GM12874 (cell line): ENCODE results near the gene TIMM10.

Source experiments
- TF ChIP-seq, protein P1 (sequence below): IDR thresholded peaks from 2 replicates; pipeline ENCODE4 v1.5.1; 2011; ENCODE audit warnings: low read depth, mild to moderate bottlenecking, control low read depth, low read length, moderate library complexity; ENCODE audit not compliant: insufficient read depth

TIMM10 gene

DNA sequence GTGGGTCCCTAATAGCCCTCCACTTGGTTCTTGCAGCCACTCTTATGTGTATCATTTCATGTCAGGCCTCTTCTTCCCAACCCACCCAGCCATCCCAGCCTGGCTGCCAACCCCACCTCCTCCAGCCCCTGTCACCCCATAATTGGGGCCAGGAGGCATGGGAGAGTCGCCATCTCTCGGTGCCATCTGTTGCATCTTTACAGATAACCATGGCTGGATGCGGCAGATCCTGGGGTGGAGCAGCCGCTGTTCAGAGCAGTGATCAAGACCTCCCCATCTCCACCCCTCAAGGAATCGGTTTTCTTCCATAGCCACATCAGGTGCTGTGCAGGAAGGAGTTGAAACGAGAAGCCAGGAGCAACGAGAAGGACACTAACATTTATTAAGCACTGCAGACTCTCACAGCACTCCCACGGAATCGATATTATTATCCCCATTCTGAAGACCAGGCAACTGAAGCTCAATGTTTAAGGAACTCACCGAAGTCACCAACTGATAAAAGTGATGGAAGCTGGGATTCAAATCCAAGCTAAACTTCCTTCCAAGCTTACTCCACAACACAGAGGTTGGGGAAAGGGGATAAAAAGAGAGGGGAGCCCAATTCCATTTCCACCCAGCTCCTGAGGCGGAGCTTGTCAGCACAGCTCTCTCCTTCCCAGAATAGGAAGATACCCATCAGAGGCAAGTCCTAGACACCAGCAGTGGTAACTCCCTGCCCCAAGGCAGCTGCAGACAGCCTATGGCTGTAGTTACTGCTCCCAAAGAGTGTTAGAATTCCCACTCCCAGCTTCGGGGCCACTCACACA, 17.7 kb downstream of the TIMM10 start:
- TF ChIP-seq, protein P1, sequence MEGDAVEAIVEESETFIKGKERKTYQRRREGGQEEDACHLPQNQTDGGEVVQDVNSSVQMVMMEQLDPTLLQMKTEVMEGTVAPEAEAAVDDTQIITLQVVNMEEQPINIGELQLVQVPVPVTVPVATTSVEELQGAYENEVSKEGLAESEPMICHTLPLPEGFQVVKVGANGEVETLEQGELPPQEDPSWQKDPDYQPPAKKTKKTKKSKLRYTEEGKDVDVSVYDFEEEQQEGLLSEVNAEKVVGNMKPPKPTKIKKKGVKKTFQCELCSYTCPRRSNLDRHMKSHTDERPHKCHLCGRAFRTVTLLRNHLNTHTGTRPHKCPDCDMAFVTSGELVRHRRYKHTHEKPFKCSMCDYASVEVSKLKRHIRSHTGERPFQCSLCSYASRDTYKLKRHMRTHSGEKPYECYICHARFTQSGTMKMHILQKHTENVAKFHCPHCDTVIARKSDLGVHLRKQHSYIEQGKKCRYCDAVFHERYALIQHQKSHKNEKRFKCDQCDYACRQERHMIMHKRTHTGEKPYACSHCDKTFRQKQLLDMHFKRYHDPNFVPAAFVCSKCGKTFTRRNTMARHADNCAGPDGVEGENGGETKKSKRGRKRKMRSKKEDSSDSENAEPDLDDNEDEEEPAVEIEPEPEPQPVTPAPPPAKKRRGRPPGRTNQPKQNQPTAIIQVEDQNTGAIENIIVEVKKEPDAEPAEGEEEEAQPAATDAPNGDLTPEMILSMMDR, result no peak

DNA sequence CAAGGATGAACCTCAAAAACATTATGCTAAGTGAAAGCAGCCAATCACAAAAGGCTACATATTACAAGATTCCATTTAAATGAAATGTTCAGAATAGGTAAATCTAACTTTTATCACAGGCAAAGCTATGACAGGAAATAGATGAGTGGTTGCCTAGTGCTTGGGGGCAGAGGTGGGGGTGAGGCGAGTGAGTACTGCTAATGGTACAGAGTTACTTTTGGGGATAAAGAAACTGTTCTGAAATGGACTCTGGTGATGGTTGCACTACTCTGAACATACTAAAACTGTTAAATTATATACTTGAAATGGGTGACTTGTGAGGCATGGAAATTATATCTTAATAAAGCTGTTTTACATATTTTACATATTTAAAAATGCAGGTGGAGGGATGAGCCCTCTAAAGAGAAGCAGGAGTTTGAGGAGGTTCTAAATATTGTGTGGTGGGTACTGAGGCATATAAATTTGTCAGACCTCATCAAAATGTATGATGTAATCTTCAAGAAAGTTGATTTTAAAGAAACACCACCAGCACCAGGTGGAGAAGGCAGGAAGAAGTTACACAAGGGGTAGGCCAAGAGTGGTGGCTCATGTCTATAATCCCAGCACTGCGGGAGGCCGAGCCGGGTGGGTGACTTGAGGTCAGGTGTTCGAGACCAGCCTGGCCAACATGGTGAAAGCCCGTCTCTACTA, 18.7 kb downstream of the TIMM10 start:
- TF ChIP-seq, protein P1, result no peak

DNA sequence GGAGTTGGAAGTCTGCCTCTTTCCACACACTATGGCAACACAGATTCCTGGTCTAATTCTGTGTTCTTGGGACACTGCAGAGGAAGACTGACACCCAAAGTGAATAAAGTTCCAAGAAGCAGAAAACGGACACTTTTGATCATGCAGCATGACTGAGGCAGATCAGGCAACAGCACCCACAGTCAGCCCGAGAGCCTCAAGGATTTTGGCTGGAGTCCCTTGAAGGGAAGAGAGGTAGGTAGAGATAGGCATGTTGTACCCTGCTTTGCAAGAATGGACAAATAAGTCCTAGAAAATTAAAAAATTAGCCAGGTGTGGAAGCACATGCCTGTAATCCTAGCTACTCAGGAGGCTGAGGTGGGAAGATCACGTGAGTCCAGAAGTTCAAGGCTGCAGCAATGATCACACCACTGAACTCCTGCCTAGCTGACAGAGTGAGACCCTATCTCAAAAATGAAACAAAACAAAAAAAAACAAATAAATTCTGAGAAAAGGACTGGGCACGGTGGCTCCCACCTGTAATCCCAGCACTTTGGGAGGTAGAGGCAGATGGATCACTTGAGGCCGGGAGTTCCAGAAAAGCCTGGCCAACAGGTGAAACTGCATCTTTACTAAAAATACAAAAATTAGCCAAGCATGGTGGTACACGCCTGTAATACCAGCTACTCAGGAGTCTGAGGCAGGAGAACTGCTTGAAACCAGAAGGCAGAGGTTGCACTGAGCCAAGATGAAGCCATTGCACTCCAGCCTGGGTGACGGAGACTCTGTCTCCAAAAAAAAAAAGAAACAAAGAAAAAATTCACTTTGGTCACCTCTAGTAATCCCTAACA, 22.0 kb downstream of the TIMM10 start:
- TF ChIP-seq, protein P1, result no peak

DNA sequence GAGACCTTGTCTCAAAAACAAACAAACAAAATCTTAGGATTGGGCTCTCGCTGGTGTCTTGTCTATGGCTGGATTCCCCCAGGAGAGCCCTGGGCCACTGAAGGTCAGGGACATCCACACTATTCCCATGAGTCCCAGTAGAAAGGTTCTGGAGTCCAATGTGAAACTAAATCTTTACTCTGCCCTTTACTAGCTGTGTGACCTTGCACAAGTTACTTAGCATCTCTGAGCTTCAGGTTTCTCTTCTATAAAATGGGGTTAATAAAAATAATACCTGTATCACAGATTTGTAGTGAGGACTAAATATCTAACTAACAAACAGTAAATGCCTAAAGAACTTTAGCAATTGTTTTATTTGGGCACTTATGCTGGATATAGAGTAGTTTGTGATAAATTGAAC, 24.0 kb downstream of the TIMM10 start:
- TF ChIP-seq, protein P1, result no peak

DNA sequence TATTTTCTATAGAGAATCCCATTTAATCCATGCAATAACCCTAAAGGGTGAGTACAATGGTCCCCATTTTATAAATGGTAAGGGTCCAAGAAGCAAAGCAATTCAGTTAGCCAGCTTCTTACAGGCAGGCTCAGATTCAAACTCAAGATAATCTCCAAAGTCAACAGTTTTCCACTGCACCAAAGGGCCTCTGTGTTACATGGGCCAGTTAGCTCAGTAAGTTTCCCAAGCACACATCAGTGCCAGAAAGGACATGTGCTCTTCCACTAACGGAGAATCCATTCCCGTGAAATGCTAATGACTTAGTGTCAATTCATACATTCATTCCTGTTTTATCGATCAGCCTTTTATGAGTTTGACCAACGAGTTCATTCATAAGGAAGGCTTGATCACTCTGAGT, 26.0 kb downstream of the TIMM10 start:
- TF ChIP-seq, protein P1, result no peak

DNA sequence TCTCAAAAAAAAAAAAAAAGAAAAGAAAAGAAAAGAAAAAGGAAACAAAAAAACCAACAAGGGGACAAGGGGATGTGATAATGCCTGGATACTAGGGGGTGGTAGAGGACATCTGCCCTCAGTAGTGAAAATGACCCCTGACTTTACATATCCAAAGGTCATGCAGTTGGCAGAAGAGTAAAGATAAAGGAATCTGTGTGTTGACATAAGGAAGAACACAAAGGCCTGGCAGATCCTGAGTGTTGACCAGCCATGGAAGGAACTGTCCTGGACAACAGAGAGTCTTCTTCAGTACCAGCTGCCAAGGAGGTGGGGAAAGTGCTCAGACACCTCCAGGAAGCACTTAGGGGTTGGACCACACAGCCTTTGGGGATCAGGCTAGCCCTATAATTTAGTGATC, 27.7 kb downstream of the TIMM10 start:
- TF ChIP-seq, protein P1, result no peak

DNA sequence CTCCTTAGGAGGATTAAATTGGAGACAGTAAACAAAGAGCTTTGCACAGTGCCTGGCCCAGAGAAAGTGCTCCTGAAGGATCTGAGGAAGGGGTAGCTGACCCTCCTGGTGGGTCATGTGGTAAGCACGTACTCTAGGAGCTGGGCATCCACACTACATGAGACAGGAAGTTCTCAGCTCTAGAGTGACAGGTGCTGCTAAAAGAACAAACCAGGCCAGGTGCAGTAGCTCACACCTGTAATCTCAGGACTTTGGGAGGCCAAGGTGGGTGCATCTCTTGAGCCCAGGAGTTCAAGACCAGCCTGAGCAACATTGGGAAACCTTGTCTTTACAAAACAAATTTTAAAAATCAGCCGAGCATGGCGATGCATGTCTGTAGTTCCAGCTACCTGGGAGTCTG, 28.2 kb downstream of the TIMM10 start:
- TF ChIP-seq, protein P1, result no peak
